Measurements from ENCODE around the gene PGBD5. TPM values are rescaled to one million over a fixed set of nuclear protein-coding genes. Genes with fewer than 3 reads are reported as not detected.

Gene PGBD5
- total RNA-seq, 1 donor from 2014 or later: 8.7 TPM

DNA sequence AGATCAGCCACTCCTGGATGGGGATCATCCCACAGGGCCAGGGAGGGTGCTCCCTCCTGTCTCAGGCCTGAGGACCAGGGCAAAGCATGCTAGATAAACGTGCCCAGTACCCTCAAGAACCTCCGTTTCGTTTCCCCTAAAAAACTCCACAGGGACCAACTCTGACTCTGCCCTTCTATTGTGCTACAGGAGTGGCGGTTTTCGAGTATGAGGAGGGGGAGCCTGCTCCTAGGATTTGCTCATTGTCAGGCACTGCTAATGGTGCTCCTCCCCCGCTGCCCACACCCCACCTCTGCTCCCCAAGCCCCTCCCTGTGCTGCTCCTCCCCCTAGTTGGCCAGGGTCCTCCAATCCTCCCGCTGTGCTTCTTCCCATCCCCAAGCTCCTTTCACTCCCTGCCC, 32.0 kb downstream of the PGBD5 start:
- H3K27ac Mint-ChIP-seq: no peak overlapping the region
- H3K9me3 Mint-ChIP-seq: peaks cover 5% of the 10 kb centered on the region
- TF ChIP-seq, protein P1, sequence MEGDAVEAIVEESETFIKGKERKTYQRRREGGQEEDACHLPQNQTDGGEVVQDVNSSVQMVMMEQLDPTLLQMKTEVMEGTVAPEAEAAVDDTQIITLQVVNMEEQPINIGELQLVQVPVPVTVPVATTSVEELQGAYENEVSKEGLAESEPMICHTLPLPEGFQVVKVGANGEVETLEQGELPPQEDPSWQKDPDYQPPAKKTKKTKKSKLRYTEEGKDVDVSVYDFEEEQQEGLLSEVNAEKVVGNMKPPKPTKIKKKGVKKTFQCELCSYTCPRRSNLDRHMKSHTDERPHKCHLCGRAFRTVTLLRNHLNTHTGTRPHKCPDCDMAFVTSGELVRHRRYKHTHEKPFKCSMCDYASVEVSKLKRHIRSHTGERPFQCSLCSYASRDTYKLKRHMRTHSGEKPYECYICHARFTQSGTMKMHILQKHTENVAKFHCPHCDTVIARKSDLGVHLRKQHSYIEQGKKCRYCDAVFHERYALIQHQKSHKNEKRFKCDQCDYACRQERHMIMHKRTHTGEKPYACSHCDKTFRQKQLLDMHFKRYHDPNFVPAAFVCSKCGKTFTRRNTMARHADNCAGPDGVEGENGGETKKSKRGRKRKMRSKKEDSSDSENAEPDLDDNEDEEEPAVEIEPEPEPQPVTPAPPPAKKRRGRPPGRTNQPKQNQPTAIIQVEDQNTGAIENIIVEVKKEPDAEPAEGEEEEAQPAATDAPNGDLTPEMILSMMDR (conservative IDR thresholded peaks at IDR 0.05): no peak
- no peak for DNase-seq (ENCODE audit: extremely low spot score, unreplicated experiment)
- no peaks in the 10 kb centered on the region for H3K27me3 Mint-ChIP-seq
- H3K4me1 Mint-ChIP-seq (ENCODE audit: unreplicated experiment): no peaks in the 10 kb centered on the region
- no peak overlapping the region for H3K4me3 Mint-ChIP-seq
- no peaks in the 10 kb centered on the region for H3K36me3 Mint-ChIP-seq

DNA sequence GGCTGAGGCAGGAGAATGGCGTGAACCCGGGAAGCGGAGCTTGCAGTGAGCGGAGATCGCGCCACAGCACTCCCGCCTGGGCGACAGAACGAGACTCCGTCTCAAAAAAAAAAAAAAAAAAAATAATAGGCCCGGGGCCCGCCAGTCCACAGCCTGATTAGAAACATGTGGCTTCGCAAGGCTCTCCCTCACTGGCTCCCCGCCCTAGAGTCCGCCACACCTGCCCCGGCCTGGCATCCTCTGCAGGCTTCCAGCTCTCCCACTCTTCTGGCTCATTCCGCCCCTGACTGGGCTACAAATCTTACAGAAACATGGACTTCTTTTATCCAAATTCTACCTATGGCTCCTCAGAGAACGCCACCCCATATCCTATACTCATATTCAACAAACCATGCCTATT, 32.4 kb downstream of the PGBD5 start:
- Mint-ChIP-seq H3K27ac (no peak overlapping the region), H3K9me3 (peaks cover 5% of the 10 kb centered on the region), H3K4me3 (no peak overlapping the region), H3K27me3 (no peaks in the 10 kb centered on the region), H3K4me1 (ENCODE audit: unreplicated experiment) (no peaks in the 10 kb centered on the region), H3K36me3 (no peaks in the 10 kb centered on the region)
- no peak for DNase-seq (ENCODE audit: extremely low spot score, unreplicated experiment)
- TF ChIP-seq, protein P1 (conservative IDR thresholded peaks at IDR 0.05): no peak

DNA sequence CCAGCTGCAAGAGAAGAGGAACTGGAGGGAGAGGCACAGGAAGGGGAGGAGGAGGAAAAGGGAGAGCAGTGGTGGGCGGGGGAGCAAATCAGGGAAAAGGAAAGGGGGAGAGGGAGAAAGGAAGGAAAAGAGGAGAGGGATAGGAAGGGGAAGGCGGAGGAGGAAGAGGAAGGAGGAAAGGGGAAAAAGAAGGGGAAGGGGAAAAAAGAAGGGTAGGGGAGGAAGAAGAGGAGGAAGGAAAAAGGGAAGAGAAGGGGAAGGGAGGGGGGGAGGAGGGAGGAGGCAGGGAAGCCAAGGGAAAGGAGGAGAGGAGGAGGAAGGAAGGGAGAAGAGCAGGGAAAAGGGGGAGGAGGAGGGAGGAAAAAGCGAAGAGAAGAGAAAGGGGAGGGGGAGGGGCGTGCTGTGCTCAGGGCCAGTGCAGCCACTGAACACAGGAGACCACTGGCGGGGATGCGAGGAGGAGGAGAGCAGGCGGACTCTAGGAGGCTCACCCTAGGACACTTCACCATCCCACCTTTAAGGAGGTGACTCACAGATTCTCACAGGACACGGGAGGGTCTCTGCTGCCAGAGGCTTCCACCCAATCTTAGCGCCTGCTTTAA, 33.1 kb downstream of the PGBD5 start:
- H3K9me3 Mint-ChIP-seq: peaks cover 5% of the 10 kb centered on the region
- H3K4me3 Mint-ChIP-seq: no peak overlapping the region
- H3K36me3 Mint-ChIP-seq: no peaks in the 10 kb centered on the region
- TF ChIP-seq, protein P1 (conservative IDR thresholded peaks at IDR 0.05): no peak
- no peaks in the 10 kb centered on the region for H3K4me1 Mint-ChIP-seq (ENCODE audit: unreplicated experiment)
- no peak overlapping the region for H3K27ac Mint-ChIP-seq
- H3K27me3 Mint-ChIP-seq: no peaks in the 10 kb centered on the region
- DNase-seq (ENCODE audit: extremely low spot score, unreplicated experiment): no peak

DNA sequence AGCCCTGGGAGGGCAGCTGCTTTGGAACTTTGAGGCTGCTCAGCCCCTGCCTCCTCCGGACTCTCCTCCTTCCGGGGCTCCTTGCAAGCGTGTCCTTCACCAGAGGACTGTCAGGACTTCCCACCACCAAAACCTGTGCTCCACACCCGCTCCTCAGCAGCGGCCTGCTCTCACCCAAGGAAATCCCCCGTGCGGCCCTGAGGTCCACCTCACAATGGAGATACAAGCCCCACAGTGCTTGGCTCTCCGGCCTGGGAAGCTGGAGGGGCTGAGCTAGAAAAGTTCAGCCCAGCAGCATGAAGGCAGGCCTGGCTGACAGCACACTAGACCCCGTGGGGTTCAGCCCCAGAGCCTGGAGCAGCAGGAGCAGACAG, 33.6 kb downstream of the PGBD5 start:
- Mint-ChIP-seq H3K4me1 (ENCODE audit: unreplicated experiment) (no peaks in the 10 kb centered on the region), H3K36me3 (no peaks in the 10 kb centered on the region), H3K27ac (no peak overlapping the region), H3K27me3 (no peaks in the 10 kb centered on the region), H3K9me3 (peaks cover 5% of the 10 kb centered on the region), H3K4me3 (no peak overlapping the region)
- no peak for DNase-seq (ENCODE audit: extremely low spot score, unreplicated experiment)
- TF ChIP-seq, protein P1 (conservative IDR thresholded peaks at IDR 0.05): no peak

DNA sequence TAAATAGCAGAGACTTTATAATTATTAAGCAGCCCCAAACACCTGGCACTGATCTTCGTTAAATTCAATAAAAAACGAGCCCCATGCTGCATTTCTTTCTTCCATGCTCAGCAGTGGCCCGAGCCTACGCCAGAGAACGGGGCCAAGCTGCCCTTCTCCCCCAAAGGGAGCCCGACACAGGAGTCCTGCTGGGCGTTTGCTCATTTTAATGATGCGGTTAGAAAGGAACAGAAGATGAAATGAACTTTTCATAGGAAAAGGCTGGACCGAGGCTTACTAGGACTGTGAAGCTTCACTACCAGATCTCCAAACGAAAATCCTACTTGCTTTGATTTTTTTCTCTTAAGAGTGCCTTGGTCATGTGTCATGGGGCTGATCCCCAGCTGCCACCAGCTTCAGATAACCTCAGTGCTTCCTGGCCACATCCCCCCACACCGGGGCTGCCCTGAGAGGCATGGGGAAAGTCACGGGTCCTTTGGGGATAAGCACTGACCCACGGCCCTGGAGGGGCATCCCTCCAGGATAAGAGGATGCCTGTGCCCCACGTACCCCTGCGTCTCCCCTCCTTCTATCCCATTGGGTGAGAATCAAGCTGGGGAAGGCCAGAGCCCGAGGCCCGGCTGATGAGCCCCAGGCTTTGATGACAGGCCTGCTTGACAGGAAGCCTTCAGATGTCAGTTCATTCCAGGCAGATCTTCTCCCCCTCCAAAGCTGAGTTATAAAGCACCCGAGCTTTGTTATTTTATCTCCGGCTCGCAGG, 34.2 kb downstream of the PGBD5 start:
- no peak for DNase-seq (ENCODE audit: extremely low spot score, unreplicated experiment)
- no peaks in the 10 kb centered on the region for H3K27me3 Mint-ChIP-seq
- peaks cover 5% of the 10 kb centered on the region for H3K9me3 Mint-ChIP-seq
- no peak overlapping the region for H3K4me3 Mint-ChIP-seq
- no peaks in the 10 kb centered on the region for H3K36me3 Mint-ChIP-seq
- TF ChIP-seq, protein P1 (conservative IDR thresholded peaks at IDR 0.05): no peak
- H3K27ac Mint-ChIP-seq: no peak overlapping the region
- peaks cover 5% of the 10 kb centered on the region for H3K4me1 Mint-ChIP-seq (ENCODE audit: unreplicated experiment)

Data from type B pancreatic cell (in vitro differentiated cells).